ENCODE results near the gene NR0B1.

DNA sequence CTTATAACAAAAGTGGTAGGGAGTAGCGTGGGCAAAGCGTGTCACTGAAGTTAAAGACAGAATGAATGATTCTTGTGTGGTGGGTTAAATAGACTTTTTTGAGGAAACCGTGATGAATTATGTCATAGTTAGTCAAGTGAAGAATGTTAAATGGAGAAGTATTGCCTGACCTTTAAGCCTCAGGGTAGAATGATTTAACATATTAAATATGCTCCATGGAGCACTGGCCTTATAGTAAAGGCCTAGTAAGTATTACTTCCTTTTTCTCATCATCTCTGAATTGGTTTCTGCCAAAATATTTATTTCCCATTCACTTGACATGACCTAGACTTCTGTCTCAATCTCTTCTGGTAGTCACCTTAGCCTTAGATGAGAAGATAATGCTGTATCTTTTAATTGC is 38.6 kb downstream of the NR0B1 start:
- TF ChIP-seq CTCF (conservative IDR thresholded peaks at IDR 0.05; ENCODE audit: low read depth in 2 of 2) (no peak), EZH2 (IDR thresholded peaks at IDR 0.05; ENCODE audit: low read depth, unreplicated experiment) (no peak), POLR2AphosphoS5 (IDR thresholded peaks at IDR 0.05; ENCODE audit: low read depth) (no peak), STAT1 (IDR thresholded peaks at IDR 0.05; ENCODE audit: unreplicated experiment) (no peak), CREB1 (CRISPR knock-in tag; IDR thresholded peaks at IDR 0.05; ENCODE audit: low read depth) (no peak), EZH2phosphoT487 (IDR thresholded peaks at IDR 0.05; ENCODE audit: unreplicated experiment) (no peak), JUNB (IDR thresholded peaks at IDR 0.05; ENCODE audit: unreplicated experiment) (no peak), ZNF331 (CRISPR knock-in tag; IDR thresholded peaks at IDR 0.05; ENCODE audit: low read depth) (no peak)
- TF ChIP-seq, protein P1, sequence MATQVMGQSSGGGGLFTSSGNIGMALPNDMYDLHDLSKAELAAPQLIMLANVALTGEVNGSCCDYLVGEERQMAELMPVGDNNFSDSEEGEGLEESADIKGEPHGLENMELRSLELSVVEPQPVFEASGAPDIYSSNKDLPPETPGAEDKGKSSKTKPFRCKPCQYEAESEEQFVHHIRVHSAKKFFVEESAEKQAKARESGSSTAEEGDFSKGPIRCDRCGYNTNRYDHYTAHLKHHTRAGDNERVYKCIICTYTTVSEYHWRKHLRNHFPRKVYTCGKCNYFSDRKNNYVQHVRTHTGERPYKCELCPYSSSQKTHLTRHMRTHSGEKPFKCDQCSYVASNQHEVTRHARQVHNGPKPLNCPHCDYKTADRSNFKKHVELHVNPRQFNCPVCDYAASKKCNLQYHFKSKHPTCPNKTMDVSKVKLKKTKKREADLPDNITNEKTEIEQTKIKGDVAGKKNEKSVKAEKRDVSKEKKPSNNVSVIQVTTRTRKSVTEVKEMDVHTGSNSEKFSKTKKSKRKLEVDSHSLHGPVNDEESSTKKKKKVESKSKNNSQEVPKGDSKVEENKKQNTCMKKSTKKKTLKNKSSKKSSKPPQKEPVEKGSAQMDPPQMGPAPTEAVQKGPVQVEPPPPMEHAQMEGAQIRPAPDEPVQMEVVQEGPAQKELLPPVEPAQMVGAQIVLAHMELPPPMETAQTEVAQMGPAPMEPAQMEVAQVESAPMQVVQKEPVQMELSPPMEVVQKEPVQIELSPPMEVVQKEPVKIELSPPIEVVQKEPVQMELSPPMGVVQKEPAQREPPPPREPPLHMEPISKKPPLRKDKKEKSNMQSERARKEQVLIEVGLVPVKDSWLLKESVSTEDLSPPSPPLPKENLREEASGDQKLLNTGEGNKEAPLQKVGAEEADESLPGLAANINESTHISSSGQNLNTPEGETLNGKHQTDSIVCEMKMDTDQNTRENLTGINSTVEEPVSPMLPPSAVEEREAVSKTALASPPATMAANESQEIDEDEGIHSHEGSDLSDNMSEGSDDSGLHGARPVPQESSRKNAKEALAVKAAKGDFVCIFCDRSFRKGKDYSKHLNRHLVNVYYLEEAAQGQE (IDR thresholded peaks at IDR 0.05; ENCODE audit: unreplicated experiment) = no peak
- TF ChIP-seq, protein P2, sequence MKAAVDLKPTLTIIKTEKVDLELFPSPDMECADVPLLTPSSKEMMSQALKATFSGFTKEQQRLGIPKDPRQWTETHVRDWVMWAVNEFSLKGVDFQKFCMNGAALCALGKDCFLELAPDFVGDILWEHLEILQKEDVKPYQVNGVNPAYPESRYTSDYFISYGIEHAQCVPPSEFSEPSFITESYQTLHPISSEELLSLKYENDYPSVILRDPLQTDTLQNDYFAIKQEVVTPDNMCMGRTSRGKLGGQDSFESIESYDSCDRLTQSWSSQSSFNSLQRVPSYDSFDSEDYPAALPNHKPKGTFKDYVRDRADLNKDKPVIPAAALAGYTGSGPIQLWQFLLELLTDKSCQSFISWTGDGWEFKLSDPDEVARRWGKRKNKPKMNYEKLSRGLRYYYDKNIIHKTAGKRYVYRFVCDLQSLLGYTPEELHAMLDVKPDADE (IDR thresholded peaks at IDR 0.05) = no peak

Data from GM23338 (cell line).